GM19023 (cell line): Measurements from ENCODE around the gene TLE4.

Experiments used
- ATAC-seq: cut with Tn5 transposase; IDR thresholded peaks from one replicate; pipeline ENCODE4 v1.9.1; 2021; ENCODE audit warnings: mild to moderate bottlenecking, moderate library complexity; ENCODE audit not compliant: unreplicated experiment

TLE4 gene

GRCh38 chr9:79765466-79765865, 193.7 kb downstream of the TLE4 start:
- ATAC-seq = no peak

- no peak for ATAC-seq
Measured at GRCh38 chr9:79766091-79766490, 194.3 kb downstream of the TLE4 start.

GRCh38 chr9:79768194-79768593, 196.4 kb downstream of the TLE4 start:
- ATAC-seq = no peak

- ATAC-seq = no peak
Measured at GRCh38 chr9:79769476-79770275, 197.9 kb downstream of the TLE4 start.

GRCh38 chr9:79774356-79774755, 202.6 kb downstream of the TLE4 start:
- ATAC-seq = no peak
